ENCODE results near the gene KDM6A. TPM values are rescaled to one million over a fixed set of nuclear protein-coding genes. Genes with fewer than 3 reads are reported as not detected.
"Not testable (repeated sequence)": the region's sequence is repeated elsewhere in the genome, so short reads cannot be mapped to it uniquely, and the experiment has no call there.

The KDM6A gene
- total RNA-seq, 1 donor from 2014 or later: 12.8 TPM

DNA sequence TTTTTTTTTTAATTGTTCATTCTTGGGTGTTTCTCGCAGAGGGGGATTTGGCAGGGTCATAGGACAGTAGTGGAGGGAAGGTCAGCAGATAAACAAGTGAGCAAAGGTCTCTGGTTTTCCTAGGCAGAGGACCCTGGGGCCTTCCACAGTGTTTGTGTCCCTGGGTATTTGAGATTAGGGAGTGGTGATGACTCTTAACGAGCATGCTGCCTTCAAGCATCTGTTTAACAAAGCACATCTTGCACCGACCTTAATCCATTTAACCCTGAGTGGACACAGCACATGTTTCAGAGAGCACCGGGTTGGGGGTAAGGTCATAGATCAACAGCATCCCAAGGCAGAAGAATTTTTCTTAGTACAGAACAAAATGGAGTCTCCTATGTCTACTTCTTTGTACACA, 37.5 kb downstream of the KDM6A start:
- intact Hi-C loops (cut with DNase I); ATAC-seq (ENCODE audit: poor library complexity): not testable (repeated sequence)

GRCh38 chrX:44911074-44911600, 38.1 kb downstream of the KDM6A start:
- intact Hi-C loops (cut with DNase I); DNase-seq; ATAC-seq (ENCODE audit: poor library complexity): not testable (repeated sequence)

More for the DNA sequence above, 37.5 kb downstream of the KDM6A start:
- DNase-seq: not testable (repeated sequence)

DNA sequence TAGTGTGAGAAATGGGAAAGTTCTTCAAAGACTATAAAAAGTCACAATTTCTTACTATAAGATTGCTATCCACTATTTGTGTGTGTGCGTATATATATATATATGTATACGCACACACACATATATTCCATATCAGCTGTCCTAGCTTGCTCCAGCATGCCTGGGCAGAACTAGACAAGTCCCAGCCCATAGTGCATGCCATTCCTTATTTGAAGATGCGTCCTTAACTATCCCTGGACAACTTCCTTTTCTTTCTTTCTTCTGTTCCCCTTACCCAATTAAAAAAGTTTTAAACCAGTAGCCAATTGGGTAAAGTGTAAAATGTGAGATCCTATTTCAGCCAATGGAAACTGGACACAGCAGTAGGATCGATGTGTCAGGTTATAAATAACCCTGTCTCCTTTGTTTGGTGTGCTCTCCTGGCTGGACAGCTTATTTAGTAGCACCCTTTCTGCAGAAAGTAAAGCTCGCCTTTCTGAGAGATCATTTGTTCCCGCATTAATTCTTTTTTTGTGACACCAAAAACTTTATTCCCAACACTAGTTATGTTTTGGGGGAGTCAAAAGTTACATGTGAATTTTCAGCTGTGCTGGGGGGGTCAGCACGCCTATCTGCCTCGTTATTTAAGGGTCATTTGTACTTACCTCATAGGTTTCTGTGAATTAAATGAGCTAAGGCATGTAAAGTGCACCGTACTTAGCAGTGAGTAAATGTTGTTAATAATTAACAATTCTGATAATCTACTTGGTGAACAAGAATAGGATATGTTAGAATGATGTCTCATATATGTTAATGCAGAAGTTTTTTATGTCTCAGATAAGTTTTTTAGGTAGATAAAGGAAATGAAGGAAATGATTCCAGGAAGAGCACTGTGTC, 40.9 kb downstream of the KDM6A start:
- DNase-seq: no peak
- no peak for ATAC-seq (ENCODE audit: poor library complexity)
- intact Hi-C loops (cut with DNase I): no loop called here

DNA sequence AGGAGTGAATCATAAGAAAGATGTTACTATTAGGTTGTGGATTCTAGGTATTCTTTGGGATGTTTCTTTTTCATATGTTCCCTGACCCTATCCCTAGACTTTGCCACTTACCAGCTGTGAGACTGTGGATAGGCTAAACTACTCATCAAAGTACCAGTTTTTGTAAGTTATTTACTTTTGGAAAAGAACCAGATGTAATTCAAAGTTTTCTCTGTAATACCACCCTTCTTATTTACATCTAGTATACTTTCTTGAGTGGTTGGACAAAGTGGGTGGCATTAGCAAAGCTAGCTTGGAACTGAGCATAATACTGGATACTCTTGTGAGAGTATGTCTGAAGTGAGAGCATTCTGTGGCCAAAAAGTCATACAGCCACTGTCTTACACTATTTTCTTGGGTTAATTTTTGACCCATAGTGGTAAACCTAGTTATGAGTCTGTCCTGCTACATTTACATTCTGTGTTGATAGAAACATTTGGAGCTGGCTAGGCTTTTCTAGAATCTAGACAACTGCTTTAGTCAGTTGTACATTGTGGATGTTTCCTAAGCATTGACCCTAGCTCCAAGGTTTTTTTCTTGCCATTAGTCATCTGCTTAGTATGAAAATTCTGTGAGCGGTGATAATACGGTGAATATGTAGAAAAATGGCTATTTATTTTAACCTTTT, 41.7 kb downstream of the KDM6A start:
- ATAC-seq (ENCODE audit: poor library complexity) (no peak), DNase-seq (no peak)
- intact Hi-C loops (cut with DNase I): no loop called here

DNA sequence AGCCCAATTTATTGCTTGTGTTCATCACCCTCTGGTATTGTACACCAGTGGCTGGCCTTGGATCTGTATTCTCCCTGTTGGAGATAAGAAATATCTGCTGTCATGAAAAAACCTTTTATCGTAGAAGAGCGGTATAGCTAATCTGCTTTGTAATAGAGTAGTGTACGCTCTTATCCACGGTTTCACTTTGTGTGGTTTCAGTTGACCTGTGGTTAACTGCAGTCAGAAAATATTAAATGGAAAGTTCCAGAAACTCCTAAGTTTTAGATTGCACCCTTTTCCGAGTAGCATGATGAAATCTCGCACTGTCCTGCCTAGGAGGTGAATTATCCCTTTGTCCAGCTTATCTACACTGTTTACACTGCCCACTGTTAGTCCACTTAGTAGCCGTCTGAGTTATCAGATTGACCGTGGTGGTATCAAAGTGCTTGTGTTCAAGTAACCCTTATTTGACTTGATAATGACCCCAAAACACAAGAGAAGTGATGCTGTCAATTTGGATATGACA, 42.4 kb downstream of the KDM6A start:
- no peak for DNase-seq
- intact Hi-C loops (cut with DNase I): no loop called here
- ATAC-seq (ENCODE audit: poor library complexity): no peak

DNA sequence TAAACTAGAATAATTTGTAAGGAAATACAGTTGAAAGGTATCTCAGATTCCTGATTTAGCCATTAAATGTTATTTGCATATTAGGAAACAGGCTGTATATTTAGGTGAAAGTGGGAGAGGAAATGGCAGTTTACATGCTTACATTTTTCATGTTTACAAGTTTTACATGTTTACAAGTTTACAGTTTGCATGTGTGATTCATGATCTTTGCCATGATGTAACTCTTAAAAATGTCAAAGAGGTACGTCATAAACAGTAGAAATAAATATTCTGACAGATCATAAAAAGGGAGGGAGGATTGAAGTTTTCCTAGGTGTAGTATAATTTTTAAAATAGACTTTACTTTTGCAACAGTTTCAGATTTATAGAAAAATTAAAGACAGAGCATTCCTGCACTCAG, 45.7 kb downstream of the KDM6A start:
- intact Hi-C loops (cut with DNase I): no loop called here
- ATAC-seq (ENCODE audit: poor library complexity) (no peak), DNase-seq (no peak)

- intact Hi-C loops (cut with DNase I): no loop called here
- DNase-seq (no peak), ATAC-seq (ENCODE audit: poor library complexity) (no peak)
These were observed 50.0 kb downstream of the KDM6A start for GRCh38 chrX:44922980-44923379.

DNA sequence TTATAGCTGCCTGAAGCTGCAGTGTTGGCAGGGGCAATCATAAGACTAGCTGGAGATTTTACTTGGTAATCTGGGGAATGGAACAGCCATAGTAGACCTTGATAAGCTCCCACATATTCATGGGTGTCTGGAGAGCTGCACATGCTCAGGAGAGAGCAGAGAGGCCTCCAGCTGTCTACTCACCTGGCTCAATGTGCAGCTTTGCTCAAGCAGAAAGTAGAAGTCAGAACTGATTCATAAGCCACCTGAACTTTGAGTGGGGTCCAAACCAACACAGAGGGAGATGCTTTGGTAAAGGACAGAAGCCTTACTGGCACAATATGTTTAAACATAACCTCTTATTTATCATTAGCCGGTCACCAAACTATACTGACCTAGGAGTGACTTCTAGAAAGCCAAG, 54.4 kb downstream of the KDM6A start:
- ATAC-seq (ENCODE audit: poor library complexity): no peak
- intact Hi-C loops (cut with DNase I): no loop called here
- no peak for DNase-seq

DNA sequence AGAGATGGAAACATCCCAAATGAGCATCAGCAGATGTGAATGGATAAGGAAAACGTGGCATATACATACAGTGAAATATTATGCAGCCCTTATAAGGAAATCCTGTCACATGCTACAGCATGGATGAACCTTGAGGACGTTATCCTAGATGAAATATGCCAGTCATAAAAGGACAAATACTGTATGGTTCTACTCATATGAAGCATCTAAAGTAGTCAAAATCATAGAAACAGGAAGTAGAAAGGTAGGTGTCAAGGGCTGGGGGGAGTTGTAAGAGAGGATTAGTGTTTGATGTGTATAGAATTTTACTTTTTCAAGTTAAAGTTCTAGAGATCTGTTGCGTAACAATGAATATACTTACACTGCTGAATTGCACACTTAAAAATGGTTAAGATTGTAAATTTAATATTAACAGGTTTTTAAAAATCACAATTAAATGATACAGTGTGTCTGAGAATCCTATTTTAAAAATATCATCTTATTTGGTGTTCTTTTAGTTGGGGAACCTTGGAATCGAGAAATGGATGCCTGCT, 58.5 kb downstream of the KDM6A start:
- intact Hi-C loops (cut with DNase I): no loop called here
- ATAC-seq (ENCODE audit: poor library complexity) (no peak), DNase-seq (no peak)

- DNase-seq: no peak
- no peak for ATAC-seq (ENCODE audit: poor library complexity)
- intact Hi-C loops (cut with DNase I): no loop called here
These were observed 62.2 kb downstream of the KDM6A start for GRCh38 chrX:44935172-44935571.

- DNase-seq (no peak), ATAC-seq (ENCODE audit: poor library complexity) (no peak)
- intact Hi-C loops (cut with DNase I): no loop called here
These were observed 62.7 kb downstream of the KDM6A start for GRCh38 chrX:44935640-44936039.

DNA sequence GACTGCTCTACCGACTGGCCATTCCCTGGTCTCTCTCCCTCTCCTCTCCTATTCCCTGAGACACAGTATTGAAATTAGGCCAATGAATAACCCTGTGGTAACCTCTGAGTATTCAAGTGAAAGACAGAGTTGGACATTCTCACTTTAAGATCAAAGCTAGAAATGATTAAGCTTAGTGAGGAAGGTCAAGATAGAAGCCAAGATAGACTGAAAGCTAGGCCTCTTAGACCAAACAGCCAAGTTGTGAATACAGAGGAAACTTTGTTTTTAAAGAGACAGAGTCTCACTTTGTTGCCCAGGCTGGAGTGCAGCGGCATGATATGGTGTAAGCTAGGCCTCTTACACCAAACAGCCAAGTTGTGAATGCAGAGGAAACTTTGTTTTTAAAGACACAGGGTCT, 64.6 kb downstream of the KDM6A start:
- DNase-seq (no peak), ATAC-seq (ENCODE audit: poor library complexity) (no peak)
- intact Hi-C loops (cut with DNase I): no loop called here

GRCh38 chrX:44938111-44938510, 65.1 kb downstream of the KDM6A start:
- intact Hi-C loops (cut with DNase I): no loop called here
- DNase-seq (no peak), ATAC-seq (ENCODE audit: poor library complexity) (no peak)

DNA sequence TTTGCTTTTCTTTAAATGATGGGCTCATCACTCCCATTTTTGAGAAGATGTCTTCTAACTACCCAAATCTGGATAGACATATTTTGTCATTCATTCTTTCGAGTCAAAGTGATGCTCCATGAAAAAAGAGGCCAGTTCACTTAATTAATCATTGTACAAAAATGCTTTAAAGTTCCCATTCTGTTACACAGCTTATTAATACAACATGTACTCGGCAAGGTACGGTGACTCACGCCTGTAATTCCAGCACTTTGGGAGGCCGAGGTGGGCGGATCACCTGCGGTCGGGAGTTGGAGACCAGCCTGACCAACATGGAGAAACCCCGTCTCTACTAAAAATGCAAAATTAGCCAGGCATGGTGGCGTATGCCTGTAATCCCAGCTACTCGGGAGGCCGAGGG, 67.6 kb downstream of the KDM6A start:
- intact Hi-C loops (cut with DNase I); ATAC-seq (ENCODE audit: poor library complexity); DNase-seq: not testable (repeated sequence)

- no peak for DNase-seq
- intact Hi-C loops (cut with DNase I): no loop called here
- ATAC-seq (ENCODE audit: poor library complexity): no peak
These were observed 70.0 kb downstream of the KDM6A start for GRCh38 chrX:44943007-44943406.

- no peak for ATAC-seq (ENCODE audit: poor library complexity)
- DNase-seq: no peak
These were observed 71.9 kb downstream of the KDM6A start for GRCh38 chrX:44944894-44945293.

DNA sequence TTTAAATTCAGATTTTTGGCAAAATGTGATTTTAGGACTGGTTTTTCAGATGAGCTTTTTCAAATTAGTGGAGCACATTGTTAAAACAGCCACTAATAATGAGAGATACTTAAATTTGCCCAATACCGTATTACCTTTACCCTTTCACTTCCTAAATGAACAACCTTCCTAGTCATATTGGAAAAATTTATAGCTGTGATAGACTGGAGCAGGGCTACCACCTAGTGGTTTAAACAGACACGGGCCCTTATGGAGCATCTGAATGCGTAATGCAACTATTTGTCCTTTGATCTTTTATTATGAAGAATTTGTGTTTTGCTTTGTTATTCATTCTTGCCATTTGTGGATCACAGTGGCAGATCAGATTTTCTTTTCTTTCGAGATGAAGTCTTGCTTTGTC, 72.7 kb downstream of the KDM6A start:
- intact Hi-C loops (cut with DNase I): no loop called here
- ATAC-seq (ENCODE audit: poor library complexity): peak; percentile 36
- DNase-seq: no peak

More at GRCh38 chrX:44944894-44945293, 71.9 kb downstream of the KDM6A start:
- intact Hi-C loops (cut with DNase I): no loop called here

DNA sequence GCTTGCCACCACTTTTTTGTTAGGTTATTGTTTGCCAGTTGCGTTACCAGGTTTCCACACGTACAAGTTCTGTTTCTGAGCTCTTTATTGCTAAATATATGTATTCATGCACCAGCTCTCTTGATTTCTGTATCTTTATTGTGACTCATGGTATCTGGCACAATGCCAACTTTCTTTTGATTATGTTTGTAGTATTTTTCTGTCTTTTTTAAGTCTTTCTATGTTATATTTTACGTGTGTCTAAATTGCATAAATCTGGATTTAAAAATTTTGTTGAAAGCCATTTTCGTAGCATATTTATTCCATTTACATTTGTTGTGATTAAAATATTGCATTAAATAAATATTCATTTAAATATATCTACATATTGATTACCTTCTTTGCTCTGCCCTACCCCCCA, 73.8 kb downstream of the KDM6A start:
- intact Hi-C loops (cut with DNase I): no loop called here
- no peak for ATAC-seq (ENCODE audit: poor library complexity)
- no peak for DNase-seq

DNA sequence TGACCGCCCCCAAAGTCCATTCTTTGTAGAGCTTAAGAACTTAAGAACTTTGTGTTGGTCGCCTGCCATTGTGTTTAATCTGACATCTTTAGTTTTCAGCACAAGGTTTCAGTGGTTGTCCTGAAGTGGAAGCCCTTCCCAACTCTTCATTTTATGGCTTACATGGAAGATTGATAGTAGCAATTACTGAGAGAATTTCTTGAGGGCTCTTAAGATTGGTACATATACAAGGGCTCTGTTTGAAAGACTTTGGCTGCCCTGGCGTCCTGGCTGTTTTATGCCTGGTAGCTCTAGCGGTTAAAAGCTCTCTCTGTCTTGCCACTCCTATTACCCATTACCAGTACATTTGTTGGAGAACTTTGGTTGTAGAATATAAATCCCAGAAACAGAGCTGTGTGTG, 75.0 kb downstream of the KDM6A start:
- no peak for ATAC-seq (ENCODE audit: poor library complexity)
- intact Hi-C loops (cut with DNase I): no loop called here

More for the DNA sequence above, 75.0 kb downstream of the KDM6A start:
- DNase-seq: no peak

Measured in Right ventricle myocardium superior (tissue), 1 donor.